GM19468 (cell line): ENCODE measurements around the gene PHB1.

Source experiments
- ATAC-seq: cut with Tn5 transposase; IDR thresholded peaks from one replicate; pipeline ENCODE4 v1.9.1; 2021; ENCODE audit warnings: mild to moderate bottlenecking, moderate library complexity, moderate number of reproducible peaks; ENCODE audit not compliant: unreplicated experiment; ENCODE audit errors: extremely low read depth

PHB1 gene

DNA sequence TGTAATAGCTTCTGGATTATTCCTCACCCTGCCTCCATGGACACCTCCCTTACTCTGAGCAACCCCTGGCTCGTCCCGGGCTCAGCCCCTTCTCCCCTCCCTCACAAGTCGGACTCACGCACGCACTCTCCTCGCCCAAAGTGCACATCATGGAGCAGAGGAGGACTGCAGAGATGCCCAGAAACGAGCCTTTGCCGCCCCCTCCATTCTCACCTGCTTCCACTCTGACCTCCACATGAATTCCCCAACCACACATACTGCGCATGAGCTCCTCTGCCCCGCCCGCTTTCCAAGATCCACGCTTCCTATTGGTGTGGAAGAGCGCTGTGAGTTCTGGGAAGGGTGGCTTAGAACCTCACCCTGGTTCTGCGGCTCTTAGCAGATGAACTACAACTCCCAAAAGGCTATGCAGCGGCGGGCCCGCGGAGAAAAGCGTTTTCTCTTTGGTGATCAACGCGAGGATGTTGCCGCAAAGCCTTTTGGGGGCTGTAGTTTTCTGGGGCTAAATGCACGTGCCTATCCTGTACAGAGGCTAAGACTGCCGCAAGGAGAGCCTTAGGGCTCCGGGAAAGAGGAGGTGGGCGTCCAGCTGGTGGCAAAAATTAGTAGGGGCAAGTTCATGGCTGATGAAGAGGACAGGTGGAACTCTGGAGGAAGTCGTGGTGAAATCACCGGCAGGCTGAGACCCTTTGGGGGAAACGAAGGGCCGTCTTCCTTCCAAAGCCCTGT lies at the start of gene PHB1:
TSS of gene PHB1 (minus strand) at position 261 of the 729 bp plus-strand sequence. CDS start 1,618 bp downstream, outside the sequence.
- ATAC-seq: peak; percentile 93

DNA sequence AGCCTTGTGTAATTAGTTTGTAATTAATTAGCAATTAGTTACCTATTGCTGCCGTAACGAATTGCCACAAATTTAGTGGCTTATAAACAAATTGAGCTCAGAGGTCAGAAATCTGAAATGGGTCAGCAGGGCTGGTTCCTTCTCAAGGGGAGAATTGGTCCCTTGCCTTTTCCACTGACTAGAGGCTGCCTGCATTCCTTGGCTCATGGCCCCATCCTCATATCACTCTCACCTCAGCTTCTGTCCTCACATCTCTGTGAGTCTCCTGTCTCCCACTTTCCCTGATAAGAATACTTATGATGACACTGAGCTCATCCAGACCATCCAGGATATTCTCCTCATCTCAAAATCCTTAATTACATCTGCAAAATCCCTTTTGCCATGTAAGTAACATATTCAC lies 49.4 kb upstream of the PHB1 start:
- ATAC-seq: no peak

DNA sequence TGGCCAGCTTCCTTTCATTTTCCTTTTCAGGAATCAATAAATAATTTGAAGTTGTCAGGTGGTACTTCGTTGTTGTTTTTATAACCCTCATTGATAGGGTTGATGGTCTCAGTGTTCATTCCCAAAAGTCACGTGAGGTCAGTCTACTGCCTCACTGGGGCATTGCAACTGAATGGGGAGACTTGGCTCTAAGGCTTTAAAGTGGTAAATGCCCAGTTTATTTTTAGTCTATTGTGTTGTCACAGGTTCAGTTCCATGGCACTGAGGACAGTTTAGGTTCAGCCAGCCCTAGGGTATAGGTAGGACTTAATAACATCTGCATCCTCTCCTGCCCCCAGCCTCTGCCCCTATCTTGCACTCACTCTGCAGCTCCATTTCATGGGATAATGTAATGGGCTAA lies 46.9 kb upstream of the PHB1 start:
- no peak for ATAC-seq

DNA sequence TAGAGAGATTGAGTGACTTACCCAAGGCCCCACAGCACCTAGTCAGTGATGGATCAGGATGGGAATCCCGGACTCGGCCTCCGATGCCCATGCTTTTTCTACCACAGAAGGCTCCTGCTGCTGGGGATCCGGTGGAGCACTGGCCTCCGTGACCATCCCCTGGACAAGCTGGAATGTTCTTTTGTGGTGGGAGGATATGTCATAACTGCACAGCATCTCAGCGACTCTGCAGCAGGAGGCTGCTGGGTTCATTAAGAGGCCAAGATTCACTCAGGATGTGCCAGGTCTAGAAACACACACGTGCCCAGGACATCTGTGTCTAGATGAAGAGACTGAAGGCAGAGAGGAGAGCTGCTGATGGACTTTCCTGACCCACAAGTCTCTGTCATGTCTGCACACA lies 45.7 kb upstream of the PHB1 start:
- ATAC-seq: no peak

DNA sequence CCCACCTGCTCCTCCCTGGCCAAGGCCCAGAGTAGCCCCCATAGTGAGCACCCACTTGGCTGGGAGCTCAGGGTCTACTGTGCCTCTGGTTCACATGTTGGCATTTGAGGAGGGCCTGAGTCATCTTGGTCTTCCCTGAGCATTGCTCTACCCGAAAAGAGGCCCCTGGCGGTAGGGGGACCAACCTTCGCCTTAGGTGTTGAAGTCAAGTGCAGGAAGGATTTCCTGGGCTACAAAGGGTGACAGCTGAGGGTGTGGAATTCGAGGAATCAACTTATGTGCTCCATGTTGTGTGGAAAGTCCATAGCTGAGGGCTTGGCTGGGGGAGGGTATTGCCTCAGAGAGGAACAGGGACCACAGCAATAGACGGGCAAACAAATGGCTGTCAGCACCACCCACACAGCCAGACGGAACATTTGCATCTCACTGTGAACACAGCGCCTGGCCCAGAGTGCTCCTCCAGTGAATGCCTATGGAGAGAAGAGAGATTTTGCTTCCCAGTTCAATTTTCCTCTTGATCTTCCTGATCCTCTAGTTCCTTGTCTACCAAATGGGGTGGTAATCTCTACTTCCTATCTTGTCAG lies 44.8 kb upstream of the PHB1 start:
- no peak for ATAC-seq

DNA sequence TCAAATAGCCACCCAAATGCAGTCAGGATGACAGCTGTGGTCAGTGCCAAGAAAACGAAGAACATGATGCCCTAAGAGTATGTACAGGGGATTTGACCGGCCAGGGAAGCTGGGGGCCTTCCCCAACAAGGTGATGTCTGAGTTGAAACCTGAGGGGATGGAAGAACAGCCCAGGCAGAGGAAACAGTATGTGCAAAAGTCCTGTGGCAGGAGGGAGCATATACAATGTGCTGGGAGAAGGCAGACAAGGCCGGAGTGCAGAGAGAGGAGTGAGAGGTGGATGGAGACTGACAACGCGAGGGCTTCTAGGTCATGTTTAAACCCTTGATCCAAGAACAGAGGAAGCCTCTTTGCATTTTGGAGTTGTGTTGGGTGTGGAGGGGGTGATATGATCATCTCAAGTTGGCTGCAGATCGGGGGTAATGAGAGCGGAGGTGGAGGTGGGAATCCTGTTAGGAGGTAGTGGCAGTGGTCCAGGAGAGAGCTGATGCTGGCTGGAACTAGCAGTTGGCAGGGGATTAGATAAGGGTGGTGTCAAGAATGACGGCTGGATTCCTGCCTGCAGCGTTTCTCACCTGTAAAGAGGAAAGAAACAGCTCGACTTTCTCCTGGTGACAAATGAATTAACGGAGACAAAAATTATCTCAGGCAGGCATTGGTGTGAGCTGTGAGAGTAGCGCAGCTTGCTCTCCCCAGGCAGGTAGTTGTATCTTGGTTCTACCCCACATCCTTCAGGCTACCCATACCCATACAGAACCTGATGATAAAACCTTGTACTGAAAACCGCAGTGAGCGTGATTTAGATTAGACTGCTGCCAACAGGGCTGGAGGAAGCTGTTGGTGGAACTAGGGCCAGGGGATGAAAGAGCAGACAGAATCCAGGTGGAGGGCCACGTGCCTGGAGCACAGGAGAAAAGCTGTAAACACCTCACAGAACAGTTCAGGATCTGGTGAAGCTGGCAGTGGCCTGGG lies 43.2 kb upstream of the PHB1 start:
- no peak for ATAC-seq

DNA sequence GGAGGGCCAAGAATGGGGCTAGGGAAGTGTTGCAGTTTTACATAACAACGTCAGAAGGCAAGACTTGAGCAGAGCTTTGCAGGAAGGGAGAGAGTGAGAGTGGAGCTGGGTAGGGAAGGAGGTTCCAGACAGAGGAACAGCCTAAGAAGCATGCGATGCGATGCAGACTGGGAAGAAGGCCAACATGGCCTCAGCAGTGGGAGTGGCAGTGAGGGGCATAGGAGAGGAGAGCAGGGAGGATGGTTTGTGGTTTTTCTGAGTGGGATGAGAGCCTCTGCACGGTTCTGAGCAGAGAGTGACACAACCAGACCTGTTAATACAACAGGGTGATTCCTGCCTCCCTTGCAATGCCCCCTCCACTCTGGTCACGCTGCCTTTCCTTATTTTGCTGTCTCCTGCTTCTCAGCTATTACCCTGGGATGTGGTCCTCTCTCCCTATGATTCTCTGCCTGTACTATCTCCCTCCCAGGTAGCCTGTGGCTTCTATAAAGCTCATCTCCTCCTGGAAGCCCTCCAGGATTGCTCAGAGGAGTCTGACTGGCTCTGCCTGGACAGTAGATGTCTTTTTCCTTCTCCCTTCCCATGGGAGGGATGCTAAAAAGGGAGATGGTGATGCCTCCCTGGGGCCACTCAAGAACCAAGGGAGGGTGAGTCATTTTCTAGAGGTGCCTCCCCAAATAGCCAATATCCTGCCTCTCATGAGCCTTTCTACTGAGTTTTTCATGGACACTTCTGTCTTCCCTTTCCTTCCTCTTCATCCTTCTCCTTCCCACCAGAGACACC lies 41.7 kb upstream of the PHB1 start:
- ATAC-seq: no peak

DNA sequence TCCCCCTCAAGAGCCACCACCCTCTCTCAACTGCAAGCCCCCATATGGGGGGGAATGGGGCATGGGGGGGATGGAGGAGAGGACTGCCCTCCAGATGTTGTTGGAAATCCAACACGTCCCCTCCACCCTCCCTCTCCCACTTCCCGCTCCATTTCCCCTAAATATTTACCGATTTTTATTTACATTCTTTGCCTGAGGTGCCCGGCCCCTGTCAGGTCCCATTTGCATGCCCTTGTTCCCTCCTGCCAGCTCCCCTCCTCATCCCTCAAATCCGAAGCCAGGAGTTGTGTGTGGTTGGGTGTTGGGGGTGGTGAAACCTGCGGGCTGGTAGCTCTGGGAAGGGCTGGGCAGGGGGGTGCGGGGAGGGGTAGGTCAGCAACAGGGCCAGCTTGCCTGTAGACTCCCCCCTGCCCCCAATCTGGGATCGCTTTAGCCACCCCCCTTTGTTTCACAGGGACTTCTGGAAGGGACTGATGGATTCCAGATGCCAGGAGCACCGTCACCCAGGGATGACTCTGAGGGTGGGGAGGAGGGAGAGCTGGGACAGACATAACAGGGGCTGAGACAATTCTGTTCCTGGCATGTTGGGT lies 40.7 kb upstream of the PHB1 start:
- ATAC-seq: no peak

DNA sequence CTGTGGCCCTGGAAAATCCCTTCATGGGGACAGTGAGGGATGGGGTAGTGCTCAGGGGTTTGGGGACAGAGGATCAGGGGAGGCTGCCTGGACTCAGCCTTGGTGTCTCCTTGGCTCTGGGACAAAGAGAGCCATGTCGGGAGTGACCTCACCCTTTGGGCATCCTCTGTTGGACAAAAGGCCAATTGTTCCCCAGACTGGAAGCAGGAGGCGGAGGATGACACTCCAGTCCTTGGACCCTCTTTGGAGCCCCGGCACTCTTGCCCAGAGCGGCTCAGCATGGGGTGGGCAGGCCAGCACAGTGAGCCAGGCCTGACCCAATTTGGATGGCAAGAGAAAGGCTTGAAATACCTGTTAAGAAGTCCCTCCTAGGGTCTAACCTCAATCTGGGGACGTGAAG lies 39.4 kb upstream of the PHB1 start:
- no peak for ATAC-seq

DNA sequence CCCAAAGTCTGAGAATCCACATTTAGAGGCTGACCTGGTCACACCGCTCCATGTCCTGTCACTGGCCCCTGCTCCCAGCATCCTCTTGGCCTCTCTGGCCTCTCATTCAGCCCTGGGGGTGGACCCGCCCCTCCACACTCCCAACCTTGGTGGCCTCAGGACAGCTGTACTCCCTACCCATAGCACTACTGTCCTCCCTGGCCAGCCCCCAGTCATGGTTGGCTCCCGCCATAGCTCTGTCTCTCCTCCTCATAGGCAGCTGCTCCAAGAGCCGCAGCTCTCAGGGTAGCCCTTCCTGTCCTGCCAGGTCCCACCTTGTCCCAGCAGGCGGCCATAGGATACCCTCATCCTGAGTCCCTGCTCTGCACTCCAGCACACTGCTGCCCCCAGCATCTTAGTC lies 38.0 kb upstream of the PHB1 start:
- no peak for ATAC-seq

DNA sequence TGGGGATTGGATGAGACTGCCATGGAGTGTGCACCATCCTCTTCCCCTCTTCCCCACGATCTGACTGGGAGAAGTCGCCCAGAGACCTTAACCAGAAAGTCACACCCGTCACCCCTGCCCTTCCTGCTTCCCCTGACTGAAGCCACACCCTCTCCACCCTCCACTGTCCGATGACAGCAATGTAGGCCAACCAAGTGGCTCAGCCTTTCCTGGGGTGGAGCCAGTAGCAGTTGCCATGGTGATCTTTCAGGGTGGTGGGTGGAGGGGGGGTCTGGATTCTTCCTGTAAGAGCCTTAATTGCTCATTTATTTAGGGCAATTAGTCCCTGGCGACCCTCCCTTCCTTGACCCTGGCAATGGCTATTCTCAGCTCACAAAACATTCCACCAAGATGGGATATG lies 37.5 kb upstream of the PHB1 start:
- no peak for ATAC-seq

DNA sequence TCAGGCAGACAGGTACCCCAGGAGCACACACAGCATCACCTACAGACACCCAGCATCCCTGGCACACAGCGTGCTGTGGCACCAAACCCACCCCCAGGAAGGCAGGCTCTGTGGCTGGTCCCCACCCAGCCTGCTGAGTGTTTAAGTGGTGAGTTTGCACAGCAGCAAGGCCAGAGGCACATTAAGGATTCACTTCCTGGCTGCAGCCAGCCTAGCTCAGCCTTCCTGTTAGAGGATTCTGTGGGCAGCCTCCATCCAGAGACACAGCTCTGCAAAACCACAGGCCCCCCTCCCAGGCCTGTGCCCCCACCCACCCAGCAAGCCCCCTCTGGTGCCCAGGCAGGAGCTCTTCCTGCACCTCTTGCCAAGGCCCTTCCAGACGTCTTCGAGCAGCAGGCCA lies 36.1 kb upstream of the PHB1 start:
- no peak for ATAC-seq

DNA sequence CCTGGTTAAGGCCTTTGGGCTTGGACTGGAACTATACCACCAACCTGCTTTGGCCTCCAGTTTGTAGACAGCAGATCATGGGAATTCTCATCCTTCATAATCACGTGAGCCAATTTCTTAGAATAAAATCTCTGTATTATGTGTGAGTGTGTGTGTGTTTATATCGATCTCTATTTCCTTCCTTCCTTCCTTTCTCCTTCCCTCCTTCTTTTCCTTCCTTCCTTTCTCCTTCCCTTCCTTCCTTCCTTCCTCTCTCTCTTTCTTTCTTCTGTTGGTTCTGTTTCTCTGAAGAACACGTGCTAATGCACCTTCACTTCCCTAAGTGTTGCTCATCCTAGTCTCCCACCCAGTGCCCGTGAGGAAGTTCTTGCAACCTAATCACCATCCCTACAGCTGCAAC lies 35.5 kb upstream of the PHB1 start:
- no peak for ATAC-seq

DNA sequence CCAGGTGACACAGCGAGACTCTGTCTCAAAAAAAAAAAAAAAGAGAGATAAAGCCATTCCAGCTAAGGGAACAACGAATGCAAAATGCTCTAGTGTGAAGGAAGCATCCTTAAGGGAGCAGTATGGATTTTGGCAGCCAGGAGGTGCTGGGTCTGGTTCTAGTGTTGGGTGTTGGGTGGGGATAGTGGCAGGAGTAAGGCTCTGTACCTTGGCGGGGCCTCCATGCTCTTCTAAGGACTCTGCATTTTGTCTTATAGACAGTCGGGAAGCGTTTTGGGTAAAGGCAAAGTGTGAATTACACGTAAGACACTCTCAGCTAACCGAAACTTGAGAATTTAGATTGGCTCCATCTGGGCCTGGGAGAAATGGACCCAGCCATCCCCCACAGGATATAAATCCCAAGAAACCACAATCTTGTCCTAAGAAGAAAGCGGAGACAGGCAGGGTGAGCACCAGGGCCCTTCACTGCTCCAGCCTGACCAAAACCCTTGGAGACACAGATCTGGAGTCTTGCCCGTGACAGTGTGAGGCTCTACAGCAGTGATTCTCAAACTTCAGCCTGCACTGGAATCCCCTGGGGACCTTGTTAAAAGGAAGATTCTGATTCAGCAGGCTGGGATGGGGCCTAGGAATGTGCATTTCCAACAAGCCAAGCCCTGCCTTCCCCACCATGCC lies 33.1 kb upstream of the PHB1 start:
- ATAC-seq: no peak

DNA sequence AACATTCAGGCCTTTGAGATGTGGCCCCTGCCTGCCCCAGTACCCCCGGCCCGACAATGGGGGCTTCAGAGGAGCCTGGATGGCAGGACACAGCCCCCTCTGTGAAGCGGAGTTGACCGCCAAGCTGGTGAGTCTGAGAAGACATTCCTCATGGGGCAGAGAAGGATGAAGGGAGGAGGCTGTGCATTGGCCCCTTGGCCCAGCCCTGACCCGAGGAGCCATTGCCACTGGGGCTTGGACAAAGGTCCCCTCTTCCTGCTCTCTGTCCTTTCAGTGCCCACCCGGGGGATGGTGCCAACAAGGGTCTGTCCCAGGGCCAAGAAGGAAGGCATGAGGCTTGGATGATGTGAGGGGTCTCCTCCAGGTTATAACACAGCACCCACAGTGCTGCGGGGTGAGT lies 30.9 kb upstream of the PHB1 start:
- no peak for ATAC-seq

DNA sequence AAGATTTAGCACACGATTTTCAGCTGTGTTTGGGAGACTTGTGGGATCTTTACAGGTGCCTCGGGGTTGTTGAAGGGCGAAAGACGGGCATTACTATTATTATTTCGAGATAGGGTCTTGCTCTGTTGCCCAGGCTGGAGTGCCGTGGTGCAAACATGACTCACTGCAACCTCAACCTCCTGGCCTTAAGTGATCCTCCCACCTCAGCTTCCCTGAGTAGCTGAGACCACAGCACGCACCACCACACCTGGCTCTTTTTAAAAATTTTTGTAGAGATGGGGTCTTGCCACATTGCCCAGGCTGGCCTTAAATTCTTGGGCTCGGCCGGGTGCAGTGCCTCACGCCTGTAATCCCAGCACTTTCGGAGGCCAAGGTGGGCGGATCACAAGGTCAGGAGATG lies 29.7 kb upstream of the PHB1 start:
- no peak for ATAC-seq

DNA sequence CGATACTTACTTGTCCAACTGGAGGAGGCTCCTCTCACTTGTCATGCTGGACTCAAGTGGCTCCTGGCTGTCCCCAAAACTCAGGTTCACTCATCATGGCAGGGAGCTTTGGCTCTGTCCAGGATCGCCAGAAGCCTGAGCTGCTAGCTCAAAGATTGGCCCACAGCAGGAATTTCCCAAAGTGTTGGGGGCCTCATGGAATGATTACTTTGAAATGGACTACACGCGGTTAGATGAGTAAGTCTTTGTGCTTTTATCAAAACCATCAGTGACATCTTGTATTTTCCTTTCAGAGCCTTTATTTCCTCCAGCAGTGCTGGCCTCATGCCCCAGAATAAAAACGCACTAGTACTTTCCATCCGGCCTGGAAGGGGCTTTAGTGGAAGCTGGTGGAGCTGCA lies 29.2 kb upstream of the PHB1 start:
- ATAC-seq: no peak

DNA sequence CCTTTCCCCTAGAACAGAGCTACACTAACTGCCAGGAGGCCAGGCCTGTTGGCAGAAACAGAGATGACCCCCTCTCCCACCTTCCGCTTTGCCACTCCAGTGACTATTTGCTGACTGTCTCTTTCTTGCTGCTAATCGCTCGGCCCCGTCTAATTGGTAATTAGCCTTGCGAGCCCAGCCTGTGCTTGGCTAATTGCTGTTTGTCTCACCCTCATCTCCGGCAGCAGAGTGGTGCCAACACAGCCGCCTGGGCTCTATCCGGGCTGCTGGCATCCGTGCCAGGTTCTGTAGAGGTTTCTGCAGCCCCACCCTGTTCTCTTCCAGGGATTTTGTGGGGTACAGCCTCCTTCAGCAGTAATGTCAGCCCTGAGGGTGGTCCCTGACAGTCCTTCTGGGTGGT lies 27.4 kb upstream of the PHB1 start:
- no peak for ATAC-seq

DNA sequence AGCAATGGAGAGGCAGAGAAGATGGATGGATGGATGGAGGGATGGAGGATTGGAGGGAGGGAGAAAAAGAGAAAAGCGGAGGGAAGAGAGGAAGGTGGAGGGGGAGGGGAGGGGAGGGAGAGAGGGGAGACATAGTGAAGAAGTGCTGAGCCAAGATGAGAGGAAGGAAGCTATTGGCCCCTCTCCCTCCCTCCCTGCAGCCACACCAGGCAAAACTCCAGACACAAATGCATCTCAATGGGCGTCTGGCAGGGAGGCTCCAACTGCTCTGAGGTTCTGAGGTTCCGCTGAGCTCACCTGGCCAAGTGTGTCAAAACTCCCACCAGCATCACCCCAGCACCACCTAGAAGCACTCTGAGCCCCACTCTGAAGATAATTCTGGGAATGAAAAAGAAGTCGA lies 26.9 kb upstream of the PHB1 start:
- no peak for ATAC-seq
